ENCODE measurements around the gene TDP2. TPM values are rescaled to one million over a fixed set of nuclear protein-coding genes. Genes with fewer than 3 reads are reported as not detected.

The TDP2 gene
- polyA plus RNA-seq, 1 experiment, result 16.8 TPM

- POLR2A ChIA-PET, result no interaction called here
- TF ChIP-seq CTCF (IDR thresholded peaks at IDR 0.05; ENCODE audit: insufficient read depth, low read depth, low read length), result no peak
- Histone ChIP-seq H3K27me3 (ENCODE audit: control insufficient read depth, insufficient read depth, low read length) (no peaks in the 10 kb centered on the region), H3K4me3 (ENCODE audit: low read depth, low read length) (no peak overlapping the region), H3K36me3 (ENCODE audit: control insufficient read depth, insufficient read depth, low read length) (no peaks in the 10 kb centered on the region)
- CTCF ChIA-PET, result interaction anchor here (1.5 to 10.9 kb wide), 2 partner anchors 17 to 108 kb away, joined by 3 to 110 read pairs; no protein-coding TSS in a partner anchor
- no peak for DNase-seq (ENCODE audit: low read depth)
Observed at GRCh38 chr6:24690593-24690992, 23.9 kb upstream of the TDP2 start.

GRCh38 chr6:24689964-24690363 lies 23.3 kb upstream of the TDP2 start:
- no peak for DNase-seq (ENCODE audit: low read depth)

GRCh38 chr6:24686946-24687345 lies 20.2 kb upstream of the TDP2 start:
- Histone ChIP-seq H3K27me3 (ENCODE audit: control insufficient read depth, insufficient read depth, low read length) (no peaks in the 10 kb centered on the region), H3K36me3 (ENCODE audit: control insufficient read depth, insufficient read depth, low read length) (no peaks in the 10 kb centered on the region), H3K4me3 (ENCODE audit: low read depth, low read length) (no peak overlapping the region)
- TF ChIP-seq CTCF (IDR thresholded peaks at IDR 0.05; ENCODE audit: insufficient read depth, low read depth, low read length), result no peak
- no peak for DNase-seq (ENCODE audit: low read depth)
- CTCF ChIA-PET, result no interaction called here
- POLR2A ChIA-PET, result no interaction called here

More at GRCh38 chr6:24689964-24690363, 23.3 kb upstream of the TDP2 start:
- ChIA-PET CTCF (interaction anchor here (10.9 kb wide), 1 partner anchor 108 kb away, joined by 110 read pairs; no protein-coding TSS in a partner anchor), POLR2A (interaction anchor here (0.7 kb wide), 1 partner anchor 166 kb away, joined by 5 read pairs; no protein-coding TSS in a partner anchor)
- no peak for TF ChIP-seq CTCF (IDR thresholded peaks at IDR 0.05; ENCODE audit: insufficient read depth, low read depth, low read length)
- H3K36me3 ChIP-seq (ENCODE audit: control insufficient read depth, insufficient read depth, low read length), result no peaks in the 10 kb centered on the region
- no peaks in the 10 kb centered on the region for H3K27me3 ChIP-seq (ENCODE audit: control insufficient read depth, insufficient read depth, low read length)
- H3K4me3 ChIP-seq (ENCODE audit: low read depth, low read length), result no peak overlapping the region

- Histone ChIP-seq H3K27me3 (ENCODE audit: control insufficient read depth, insufficient read depth, low read length) (no peaks in the 10 kb centered on the region), H3K36me3 (ENCODE audit: control insufficient read depth, insufficient read depth, low read length) (no peaks in the 10 kb centered on the region), H3K4me3 (ENCODE audit: low read depth, low read length) (no peak overlapping the region)
- CTCF ChIA-PET, result no interaction called here
- no peak for TF ChIP-seq CTCF (IDR thresholded peaks at IDR 0.05; ENCODE audit: insufficient read depth, low read depth, low read length)
- POLR2A ChIA-PET, result no interaction called here
- DNase-seq (ENCODE audit: low read depth), result no peak
Observed at GRCh38 chr6:24686408-24686807, 19.7 kb upstream of the TDP2 start.

GRCh38 chr6:24683297-24684296 lies 16.9 kb upstream of the TDP2 start:
- H3K36me3 ChIP-seq (ENCODE audit: control insufficient read depth, insufficient read depth, low read length), result no peaks in the 10 kb centered on the region
- no peaks in the 10 kb centered on the region for H3K27me3 ChIP-seq (ENCODE audit: control insufficient read depth, insufficient read depth, low read length)
- CTCF ChIA-PET, result interaction anchor here (0.6 to 1.4 kb wide), 2 partner anchors 100 to 227 kb away, joined by 3 to 4 read pairs; no protein-coding TSS in a partner anchor
- POLR2A ChIA-PET, result no interaction called here
- TF ChIP-seq CTCF (IDR thresholded peaks at IDR 0.05; ENCODE audit: insufficient read depth, low read depth, low read length), result no peak
- no peak for DNase-seq (ENCODE audit: low read depth)
- no peak overlapping the region for H3K4me3 ChIP-seq (ENCODE audit: low read depth, low read length)
